SK-N-SH (cell line): ENCODE results near the gene LRRN4. TPM values are rescaled to one million over a fixed set of nuclear protein-coding genes. Genes with fewer than 3 reads are reported as not detected.

Experiments used
- CTCF ChIA-PET: fragments of 300-600, 350-600 bp; formaldehyde crosslinking; extraction: SDS; loops from one replicate; lab custom pipeline; 2021; lab: Yijun Ruan, JAX
- POLR2A ChIA-PET: fragments of 350-600 bp; sonication (Branson Sonifier 250); formaldehyde crosslinking; extraction: SDS; loops from one replicate; lab custom pipeline; 2020; ENCODE audit warnings: antibody characterized with exemption, inconsistent platforms; lab: Yijun Ruan, JAX
- DNase-seq: peaks from one replicate; pipeline ENCODE4 v3.0.0; 2012
- H2AFZ ChIP-seq: fragments of 200-600 bp; sonication (generic); 2 replicates; pipeline ENCODE4 v1.8.1; 2016; ENCODE audit warnings: antibody characterized with exemption, mild to moderate bottlenecking, low read depth
- H3F3A ChIP-seq: fragments of 200-600 bp; sonication (generic); replicated peaks from 2 replicates; pipeline ENCODE3; 2016; ENCODE audit warnings: antibody characterized with exemption, mild to moderate bottlenecking; ENCODE audit not compliant: insufficient read depth
- H3K27ac ChIP-seq, 2 experiments: fragments of 200-500 bp in 1 of 2; fragments of 200-600 bp in 1 of 2; sonication (Bioruptor generic) in 1 of 2; sonication (generic), shearing (Covaris generic) in 1 of 2; 2 replicates each; pipeline versions ENCODE4 v1.5.1 to v1.6.1; 2014 to 2016; ENCODE audit warnings: low read depth in 2 of 2, inconsistent platforms in 1 of 2, low read length in 1 of 2, mild to moderate bottlenecking in 1 of 2, mixed read lengths in 1 of 2
- H3K27me3 ChIP-seq: fragments of 200-600 bp; sonication (generic), shearing (Covaris generic); 2 replicates; pipeline ENCODE4 v1.6.1; 2016; ENCODE audit warnings: mixed run types; ENCODE audit not compliant: insufficient read depth
- H3K36me3 ChIP-seq, 2 experiments: fragments of 200-500 bp in 1 of 2; fragments of 200-600 bp in 1 of 2; sonication (Bioruptor generic) in 1 of 2; sonication (generic) in 1 of 2; replicated peaks in 1 of 2; 2 replicates each; pipeline versions ENCODE3 to v1.5.1; 2014 to 2016; ENCODE audit warnings: low read length in 1 of 2, mild to moderate bottlenecking in 1 of 2; ENCODE audit not compliant: insufficient read depth in 2 of 2, control insufficient read depth in 1 of 2
- H3K4me1 ChIP-seq, 2 experiments: fragments of 200-500 bp in 1 of 2; fragments of 200-600 bp in 1 of 2; sonication (Bioruptor generic) in 1 of 2; sonication (generic), shearing (Covaris generic) in 1 of 2; 2 replicates each; pipeline versions ENCODE4 v1.5.1 to v1.6.1; 2014 to 2016; ENCODE audit warnings: low read depth in 1 of 2, low read length in 1 of 2, mixed run types in 1 of 2; ENCODE audit not compliant: insufficient read depth in 2 of 2, control insufficient read depth in 1 of 2
- H3K4me2 ChIP-seq: fragments of 200-600 bp; sonication (generic), shearing (Covaris generic); 2 replicates; pipeline ENCODE4 v1.6.1; 2017; ENCODE audit warnings: mixed run types
- H3K4me3 ChIP-seq, 2 experiments: fragments of 200-500 bp in 1 of 2; fragments of 200-600 bp in 1 of 2; sonication (Bioruptor generic) in 1 of 2; sonication (generic), shearing (Covaris generic) in 1 of 2; 2 replicates each; pipeline versions ENCODE4 v1.5.1 to v1.8.1; 2014 to 2016; ENCODE audit warnings: low read depth in 2 of 2, inconsistent platforms in 1 of 2, low read length in 1 of 2, mild to moderate bottlenecking in 1 of 2, mixed read lengths in 1 of 2, moderate library complexity in 1 of 2
- H3K79me2 ChIP-seq: fragments of 200-600 bp; sonication (generic); 2 replicates; pipeline ENCODE4 v1.8.1; 2017; ENCODE audit warnings: mild to moderate bottlenecking; ENCODE audit not compliant: insufficient read depth
- H3K9ac ChIP-seq: fragments of 200-600 bp; sonication (generic); 2 replicates; pipeline ENCODE4 v1.6.1; 2017; ENCODE audit warnings: mixed run types
- H3K9me2 ChIP-seq: fragments of 200-600 bp; sonication (generic); 2 replicates; pipeline ENCODE4 v1.6.1; 2017; ENCODE audit warnings: mixed run types
- H3K9me3 ChIP-seq: fragments of 200-600 bp; sonication (generic); 2 replicates; pipeline ENCODE4 v1.6.1; 2017; ENCODE audit warnings: mixed run types, mild to moderate bottlenecking, moderate library complexity
- H4K20me1 ChIP-seq: fragments of 200-600 bp; sonication (generic); 2 replicates; pipeline ENCODE4 v1.6.1; 2017; ENCODE audit warnings: mild to moderate bottlenecking, mixed run types; ENCODE audit not compliant: insufficient read depth
- EP300 ChIP-seq, 2 experiments: IDR thresholded peaks; 2 replicates each; pipeline versions ENCODE4 v1.4.0 to v1.6.1; 2012; ENCODE audit warnings: borderline replicate concordance in 1 of 2, low read depth in 1 of 2, low read length in 1 of 2
- GABPA ChIP-seq: IDR thresholded peaks from 2 replicates; pipeline ENCODE4 v1.4.0; 2012; ENCODE audit warnings: low read depth, mild to moderate bottlenecking
- GATA2 ChIP-seq: sonication (generic); formaldehyde crosslinking; IDR thresholded peaks from 2 replicates; pipeline ENCODE4 v1.5.0; 2020; ENCODE audit warnings: mild to moderate bottlenecking, missing genetic modification reagents
- MXI1 ChIP-seq: IDR thresholded peaks from 2 replicates; pipeline ENCODE4 v1.6.1; 2012; ENCODE audit warnings: mild to moderate bottlenecking, low read depth, low read length, improper control_type of control experiment
- NFIC ChIP-seq: IDR thresholded peaks from 2 replicates; pipeline ENCODE4 v1.4.0; 2012; ENCODE audit warnings: borderline replicate concordance
- RCOR1 ChIP-seq: fragments of 150-350 bp; IDR thresholded peaks from 2 replicates; pipeline ENCODE4 v1.6.1; 2017; ENCODE audit warnings: antibody characterized with exemption, low read length
- SMC3 ChIP-seq: IDR thresholded peaks from 2 replicates; pipeline ENCODE4 v1.6.1; 2012; ENCODE audit warnings: low read depth, low read length, improper control_type of control experiment
- WGBS: methylation state at CpG from one replicate; pipeline ENCODE4 v1.1.6; 2017; ENCODE audit warnings: low lambda C conversion rate; 5-methylcytosine and 5-hydroxymethylcytosine counted together
- polyA plus RNA-seq, 3 experiments: library from polyadenylated mRNA; depleted of rRNA; stranded (reverse); fragments of >200 nt; gene quantifications; 2 replicates each; pipeline ENCODE4 v1.2.3, GENCODE V29; 2012
- TF ChIP-seq, protein P1 (sequence below): IDR thresholded peaks from 2 replicates; pipeline ENCODE4 v1.6.1; 2012; ENCODE audit warnings: mild to moderate bottlenecking, low read depth, low read length, moderate library complexity
- TF ChIP-seq, protein P2 (sequence below): fragments of 150-350 bp; IDR thresholded peaks from 2 replicates; pipeline ENCODE4 v1.6.1; 2016; ENCODE audit warnings: mild to moderate bottlenecking, low read depth, low read length

The LRRN4 gene
- polyA plus RNA-seq, 1 of the 3 experiments (the other 2 are of a cell fraction): 0.05 TPM

DNA sequence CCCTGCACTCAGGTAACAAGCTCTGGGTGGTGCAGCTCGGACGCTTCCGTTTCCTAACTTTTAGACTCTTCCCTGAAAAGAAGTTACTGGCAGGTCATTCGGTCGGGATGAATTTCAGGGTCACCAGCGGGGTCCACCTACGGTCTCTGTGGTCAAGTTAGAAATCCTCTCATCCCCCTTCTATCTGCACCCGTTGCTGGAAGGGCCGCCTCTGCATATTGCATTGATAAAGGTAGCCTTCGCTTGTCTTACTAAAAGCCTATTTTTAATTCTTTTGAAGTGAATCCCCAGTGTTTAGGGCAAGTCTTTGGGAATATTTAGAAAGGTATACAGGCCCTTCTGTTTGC, 47.3 kb downstream of the LRRN4 start (continued):
- TF ChIP-seq, protein P1, sequence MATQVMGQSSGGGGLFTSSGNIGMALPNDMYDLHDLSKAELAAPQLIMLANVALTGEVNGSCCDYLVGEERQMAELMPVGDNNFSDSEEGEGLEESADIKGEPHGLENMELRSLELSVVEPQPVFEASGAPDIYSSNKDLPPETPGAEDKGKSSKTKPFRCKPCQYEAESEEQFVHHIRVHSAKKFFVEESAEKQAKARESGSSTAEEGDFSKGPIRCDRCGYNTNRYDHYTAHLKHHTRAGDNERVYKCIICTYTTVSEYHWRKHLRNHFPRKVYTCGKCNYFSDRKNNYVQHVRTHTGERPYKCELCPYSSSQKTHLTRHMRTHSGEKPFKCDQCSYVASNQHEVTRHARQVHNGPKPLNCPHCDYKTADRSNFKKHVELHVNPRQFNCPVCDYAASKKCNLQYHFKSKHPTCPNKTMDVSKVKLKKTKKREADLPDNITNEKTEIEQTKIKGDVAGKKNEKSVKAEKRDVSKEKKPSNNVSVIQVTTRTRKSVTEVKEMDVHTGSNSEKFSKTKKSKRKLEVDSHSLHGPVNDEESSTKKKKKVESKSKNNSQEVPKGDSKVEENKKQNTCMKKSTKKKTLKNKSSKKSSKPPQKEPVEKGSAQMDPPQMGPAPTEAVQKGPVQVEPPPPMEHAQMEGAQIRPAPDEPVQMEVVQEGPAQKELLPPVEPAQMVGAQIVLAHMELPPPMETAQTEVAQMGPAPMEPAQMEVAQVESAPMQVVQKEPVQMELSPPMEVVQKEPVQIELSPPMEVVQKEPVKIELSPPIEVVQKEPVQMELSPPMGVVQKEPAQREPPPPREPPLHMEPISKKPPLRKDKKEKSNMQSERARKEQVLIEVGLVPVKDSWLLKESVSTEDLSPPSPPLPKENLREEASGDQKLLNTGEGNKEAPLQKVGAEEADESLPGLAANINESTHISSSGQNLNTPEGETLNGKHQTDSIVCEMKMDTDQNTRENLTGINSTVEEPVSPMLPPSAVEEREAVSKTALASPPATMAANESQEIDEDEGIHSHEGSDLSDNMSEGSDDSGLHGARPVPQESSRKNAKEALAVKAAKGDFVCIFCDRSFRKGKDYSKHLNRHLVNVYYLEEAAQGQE: no peak
- TF ChIP-seq RCOR1 (no peak), NFIC (no peak), GATA2 (CRISPR knock-in tag) (no peak), GABPA (no peak)

DNA sequence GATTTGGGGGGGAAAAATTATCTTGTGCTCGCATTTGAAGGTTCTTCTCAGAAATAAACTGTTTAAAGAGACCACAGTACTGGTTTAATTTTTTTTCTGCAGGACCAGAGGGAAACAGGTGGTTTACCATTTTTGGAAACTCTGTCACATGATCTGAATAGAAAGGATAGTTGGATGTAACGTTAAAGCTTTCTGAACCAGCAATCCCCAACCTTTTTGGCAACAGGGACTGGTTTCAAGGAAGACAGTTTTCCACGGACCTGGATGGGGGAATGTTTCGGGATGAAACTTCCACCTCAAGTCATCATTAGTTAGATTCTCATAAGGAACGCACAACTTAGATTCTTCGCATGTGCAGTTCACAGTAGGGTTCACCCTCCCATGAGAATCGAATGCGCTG, 53.0 kb downstream of the LRRN4 start:
- H3K4me2 ChIP-seq: no peak overlapping the region
- peaks cover 17% of the 10 kb centered on the region for H3F3A ChIP-seq
- H3K9me3 ChIP-seq: no peaks in the 10 kb centered on the region
- peaks cover 2 to 9% of the 10 kb centered on the region in 2 experiments for H3K36me3 ChIP-seq
- no peak for TF ChIP-seq NFIC
- TF ChIP-seq SMC3: no peak
- TF ChIP-seq, protein P2, sequence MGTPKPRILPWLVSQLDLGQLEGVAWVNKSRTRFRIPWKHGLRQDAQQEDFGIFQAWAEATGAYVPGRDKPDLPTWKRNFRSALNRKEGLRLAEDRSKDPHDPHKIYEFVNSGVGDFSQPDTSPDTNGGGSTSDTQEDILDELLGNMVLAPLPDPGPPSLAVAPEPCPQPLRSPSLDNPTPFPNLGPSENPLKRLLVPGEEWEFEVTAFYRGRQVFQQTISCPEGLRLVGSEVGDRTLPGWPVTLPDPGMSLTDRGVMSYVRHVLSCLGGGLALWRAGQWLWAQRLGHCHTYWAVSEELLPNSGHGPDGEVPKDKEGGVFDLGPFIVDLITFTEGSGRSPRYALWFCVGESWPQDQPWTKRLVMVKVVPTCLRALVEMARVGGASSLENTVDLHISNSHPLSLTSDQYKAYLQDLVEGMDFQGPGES: no peak
- no peak for TF ChIP-seq RCOR1
- TF ChIP-seq, protein P1: no peak
- TF ChIP-seq MXI1: no peak
- TF ChIP-seq EP300 (IDR thresholded peaks at IDR 0.05; ENCODE audit: borderline replicate concordance in 1 of 2, low read depth in 1 of 2, low read length in 1 of 2): no peak
- no peaks in the 10 kb centered on the region for H4K20me1 ChIP-seq
- H3K4me1 ChIP-seq: peaks cover 4% of the 10 kb centered on the region in 2 experiments; a peak in 2 of 4 replicates
- H3K27ac ChIP-seq: no peak overlapping the region
- no peaks in the 10 kb centered on the region for H3K79me2 ChIP-seq
- no peaks in the 10 kb centered on the region for H3K27me3 ChIP-seq
- H3K4me3 ChIP-seq: no peak overlapping the region
- DNase-seq: no peak
- WGBS: 98% methylated on average over 6 of the region's 8 CpGs
- no peaks in the 10 kb centered on the region for H3K9me2 ChIP-seq
- H2AFZ ChIP-seq: no peak overlapping the region
- ChIA-PET CTCF (interaction anchor here (1.3 kb wide), 1 partner anchor 472 kb away, joined by 3 read pairs; no protein-coding TSS in a partner anchor), POLR2A (no interaction called here)
- no peak overlapping the region for H3K9ac ChIP-seq
